GM23338 (cell line): ENCODE measurements around the gene SFXN5. TPM values are rescaled to one million over a fixed set of nuclear protein-coding genes. Genes with fewer than 3 reads are reported as not detected.

Source experiments
- ATAC-seq: fragments of 200-7000 bp; cut with Tn5 transposase; 3 replicates; pipeline ENCODE4 v1.9.1; 2020
- DNase-seq: peaks from one replicate; pipeline ENCODE4 v3.0.0-alpha.2; 2015; ENCODE audit warnings: low spot score
- H2AFZ ChIP-seq: fragments of 200-600 bp; sonication (generic); 2 replicates; pipeline ENCODE4 v1.8.0; 2016; ENCODE audit warnings: antibody characterized with exemption, mild to moderate bottlenecking, moderate library complexity
- H3F3A ChIP-seq: fragments of 200-600 bp; sonication (generic); replicated peaks from 2 replicates; pipeline ENCODE4 v1.8.0; 2017; ENCODE audit warnings: antibody characterized with exemption, mixed run types, low read depth
- H3K27ac ChIP-seq: fragments of 200-600 bp; sonication (generic); 2 replicates; pipeline ENCODE4 v1.6.1; 2016; ENCODE audit warnings: low read depth
- H3K27me3 ChIP-seq: fragments of 200-600 bp; sonication (generic); 2 replicates; pipeline ENCODE4 v1.8.0; 2016; ENCODE audit warnings: mild to moderate bottlenecking, mixed run types, moderate library complexity; ENCODE audit not compliant: insufficient read depth
- H3K36me3 ChIP-seq: fragments of 200-600 bp; sonication (generic); 2 replicates; pipeline ENCODE4 v1.8.0; 2016; ENCODE audit warnings: mild to moderate bottlenecking; ENCODE audit not compliant: insufficient read depth
- H3K4me1 ChIP-seq: fragments of 200-600 bp; sonication (generic); 2 replicates; pipeline ENCODE4 v1.8.0; 2016; ENCODE audit warnings: mild to moderate bottlenecking, moderate library complexity; ENCODE audit not compliant: insufficient read depth
- H3K4me2 ChIP-seq: fragments of 200-600 bp; sonication (generic); 2 replicates; pipeline ENCODE4 v1.7.1; 2017; ENCODE audit warnings: mixed run types
- H3K4me3 ChIP-seq: fragments of 200-600 bp; sonication (generic); 2 replicates; pipeline ENCODE4 v1.6.1; 2016; ENCODE audit warnings: mixed run types
- H3K79me2 ChIP-seq: fragments of 200-600 bp; sonication (generic); replicated peaks from 2 replicates; pipeline ENCODE4 v1.8.0; 2017; ENCODE audit warnings: mild to moderate bottlenecking; ENCODE audit not compliant: insufficient read depth
- H3K9me2 ChIP-seq: fragments of 200-600 bp; sonication (generic); 2 replicates; pipeline ENCODE4 v1.8.0; 2017; ENCODE audit not compliant: insufficient read depth
- H4K20me1 ChIP-seq: fragments of 200-600 bp; sonication (generic); replicated peaks from 2 replicates; pipeline ENCODE4 v1.8.0; 2017; ENCODE audit warnings: mild to moderate bottlenecking; ENCODE audit not compliant: insufficient read depth
- H3K27ac Mint-ChIP-seq: 2 replicates; pipeline ENCODE4 v1.8.0; 2020; ENCODE audit warnings: inconsistent platforms, mild to moderate bottlenecking, moderate library complexity, mixed read lengths
- H3K27me3 Mint-ChIP-seq: 3 replicates; pipeline ENCODE4 v1.8.0; 2022; ENCODE audit warnings: low read depth, mild to moderate bottlenecking, moderate library complexity, mixed read lengths, inconsistent platforms; ENCODE audit not compliant: insufficient read depth, poor library complexity
- H3K36me3 Mint-ChIP-seq: 3 replicates; pipeline ENCODE4 v1.8.0; 2021; ENCODE audit warnings: low read depth, mild to moderate bottlenecking, inconsistent platforms, moderate library complexity, mixed read lengths
- H3K4me1 Mint-ChIP-seq: 3 replicates; pipeline ENCODE4 v1.8.0; 2020; ENCODE audit warnings: mild to moderate bottlenecking, inconsistent platforms, mixed read lengths
- H3K4me3 Mint-ChIP-seq: 3 replicates; pipeline ENCODE4 v1.8.0; 2021; ENCODE audit warnings: moderate library complexity, mild to moderate bottlenecking, inconsistent platforms, mixed read lengths
- H3K9me3 Mint-ChIP-seq: 3 replicates; pipeline ENCODE4 v1.8.0; 2020; ENCODE audit warnings: moderate library complexity, mild to moderate bottlenecking, inconsistent platforms, mixed read lengths
- CREB1 ChIP-seq: fragments of 250-450 bp; sonication (Bioruptor Pico); IDR thresholded peaks from 2 replicates; pipeline ENCODE4 v1.5.0; 2020; ENCODE audit warnings: low read depth, mild to moderate bottlenecking, moderate library complexity
- EZH2 ChIP-seq: fragments of 200-600 bp; sonication (generic); IDR thresholded peaks from one replicate; pipeline ENCODE4 v1.8.0; 2017; ENCODE audit warnings: antibody characterized with exemption, mild to moderate bottlenecking, low read depth; ENCODE audit not compliant: unreplicated experiment
- EZH2phosphoT487 ChIP-seq: fragments of 200-600 bp; sonication (generic); IDR thresholded peaks from one replicate; pipeline ENCODE4 v1.8.1; 2018; ENCODE audit warnings: antibody characterized with exemption; ENCODE audit not compliant: unreplicated experiment
- JUNB ChIP-seq: IDR thresholded peaks from one replicate; pipeline ENCODE4 v1.6.1; 2016; ENCODE audit warnings: antibody characterized with exemption; ENCODE audit not compliant: unreplicated experiment
- NANOG ChIP-seq: IDR thresholded peaks from 2 replicates; pipeline ENCODE4 v1.6.1; 2016; ENCODE audit warnings: antibody characterized with exemption, borderline replicate concordance
- POLR2AphosphoS5 ChIP-seq: IDR thresholded peaks from 2 replicates; pipeline ENCODE4 v1.6.1; 2016; ENCODE audit warnings: antibody characterized with exemption, low read depth
- STAT1 ChIP-seq: IDR thresholded peaks from one replicate; pipeline ENCODE4 v1.6.1; 2016; ENCODE audit warnings: antibody characterized with exemption; ENCODE audit not compliant: unreplicated experiment
- ZNF114 ChIP-seq: fragments of 250-450 bp; sonication (Bioruptor Pico); IDR thresholded peaks from 2 replicates; pipeline ENCODE4 v1.5.0; 2020; ENCODE audit warnings: mild to moderate bottlenecking, moderate library complexity
- ZNF331 ChIP-seq: fragments of 250-450 bp; sonication (Bioruptor Pico); IDR thresholded peaks from 2 replicates; pipeline ENCODE4 v1.5.0; 2020; ENCODE audit warnings: low read depth, mild to moderate bottlenecking, moderate library complexity
- polyA plus RNA-seq: library from polyadenylated mRNA; unstranded; fragments of >200 nt; fragmentation: Nextera tagmentation; extraction: Ambion mirVana; gene quantifications from 2 replicates; pipeline ENCODE4 v1.2.1, GENCODE V29; 2016
- total RNA-seq: library from RNA; depleted of rRNA; stranded (reverse); fragments of >200 nt; shearing (Covaris generic); gene quantifications from 2 replicates; pipeline ENCODE4 v1.2.3, GENCODE V29; 2014
- TF ChIP-seq, protein P1 (sequence below): fragments of 250-450 bp; sonication (Bioruptor Pico); IDR thresholded peaks from 2 replicates; pipeline ENCODE4 v1.5.0; 2020; ENCODE audit warnings: mild to moderate bottlenecking, moderate library complexity
- TF ChIP-seq, protein P2 (sequence below): IDR thresholded peaks from one replicate; pipeline ENCODE4 v1.6.1; 2018; ENCODE audit warnings: antibody characterized with exemption; ENCODE audit not compliant: unreplicated experiment
- TF ChIP-seq, protein P3 (sequence below), 2 experiments: fragments of 200-600 bp in 1 of 2; sonication (generic) in 1 of 2; conservative IDR thresholded peaks; 2 replicates each; pipeline versions ENCODE4 v1.5.1 to v1.6.1; 2016 to 2017; ENCODE audit warnings: antibody characterized with exemption in 2 of 2, low read depth in 2 of 2, mild to moderate bottlenecking in 2 of 2, moderate library complexity in 1 of 2
- TF ChIP-seq, protein P4 (sequence below): IDR thresholded peaks from 2 replicates; pipeline ENCODE4 v1.6.1; 2016; ENCODE audit warnings: antibody characterized with exemption

The SFXN5 gene
- total and polyA plus RNA-seq, 2 experiments from 2014 or later = 23.6 to 25.8 TPM

DNA sequence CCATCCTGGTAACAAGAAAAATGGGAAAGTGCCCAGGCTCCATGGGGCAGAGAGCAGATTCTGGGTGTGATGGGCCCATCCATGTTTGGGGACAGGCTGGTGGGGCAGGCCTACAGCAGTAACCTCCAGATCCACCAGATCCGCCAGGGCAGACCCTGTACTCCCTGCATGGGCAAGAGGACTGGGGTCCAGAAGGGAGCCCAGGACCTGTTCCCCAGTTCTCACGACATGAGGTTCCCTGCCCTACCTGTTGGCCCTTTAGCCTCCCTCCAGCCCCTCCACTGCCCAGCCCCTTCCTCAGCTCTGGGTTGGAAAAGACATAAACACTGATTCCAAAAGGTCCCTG, 115.5 kb downstream of the SFXN5 start:
- H3K27ac ChIP-seq = no peak overlapping the region
- no peak overlapping the region for H3K4me3 ChIP-seq
- no peak for DNase-seq
- 0 out of 2 replicates have a peak, but pooled peaks cover 3% of the 10 kb centered on the region for H3K9me2 ChIP-seq
- H3K36me3 Mint-ChIP-seq = peaks cover 14% of the 10 kb centered on the region
- ATAC-seq = no peak
- peaks cover 13% of the 10 kb centered on the region for H3F3A ChIP-seq
- H3K9me3 Mint-ChIP-seq = no peaks in the 10 kb centered on the region
- H3K4me1 ChIP-seq = peaks cover 16% of the 10 kb centered on the region
- no peaks in the 10 kb centered on the region; the same call in 1 of the 2 replicates for H3K36me3 ChIP-seq
- H2AFZ ChIP-seq = no peak overlapping the region
- no peak overlapping the region for H3K4me2 ChIP-seq
- no peak overlapping the region for H3K4me3 Mint-ChIP-seq
- H3K4me1 Mint-ChIP-seq = peaks cover 45% of the 10 kb centered on the region
- no peaks in the 10 kb centered on the region for H3K27me3 ChIP-seq
- TF ChIP-seq ZNF331 (no peak), STAT1 (no peak), EZH2 (no peak), NANOG (no peak), ZNF114 (CRISPR knock-in tag) (no peak), POLR2AphosphoS5 (no peak), CREB1 (no peak), EZH2phosphoT487 (no peak), JUNB (no peak)
- TF ChIP-seq, protein P1, sequence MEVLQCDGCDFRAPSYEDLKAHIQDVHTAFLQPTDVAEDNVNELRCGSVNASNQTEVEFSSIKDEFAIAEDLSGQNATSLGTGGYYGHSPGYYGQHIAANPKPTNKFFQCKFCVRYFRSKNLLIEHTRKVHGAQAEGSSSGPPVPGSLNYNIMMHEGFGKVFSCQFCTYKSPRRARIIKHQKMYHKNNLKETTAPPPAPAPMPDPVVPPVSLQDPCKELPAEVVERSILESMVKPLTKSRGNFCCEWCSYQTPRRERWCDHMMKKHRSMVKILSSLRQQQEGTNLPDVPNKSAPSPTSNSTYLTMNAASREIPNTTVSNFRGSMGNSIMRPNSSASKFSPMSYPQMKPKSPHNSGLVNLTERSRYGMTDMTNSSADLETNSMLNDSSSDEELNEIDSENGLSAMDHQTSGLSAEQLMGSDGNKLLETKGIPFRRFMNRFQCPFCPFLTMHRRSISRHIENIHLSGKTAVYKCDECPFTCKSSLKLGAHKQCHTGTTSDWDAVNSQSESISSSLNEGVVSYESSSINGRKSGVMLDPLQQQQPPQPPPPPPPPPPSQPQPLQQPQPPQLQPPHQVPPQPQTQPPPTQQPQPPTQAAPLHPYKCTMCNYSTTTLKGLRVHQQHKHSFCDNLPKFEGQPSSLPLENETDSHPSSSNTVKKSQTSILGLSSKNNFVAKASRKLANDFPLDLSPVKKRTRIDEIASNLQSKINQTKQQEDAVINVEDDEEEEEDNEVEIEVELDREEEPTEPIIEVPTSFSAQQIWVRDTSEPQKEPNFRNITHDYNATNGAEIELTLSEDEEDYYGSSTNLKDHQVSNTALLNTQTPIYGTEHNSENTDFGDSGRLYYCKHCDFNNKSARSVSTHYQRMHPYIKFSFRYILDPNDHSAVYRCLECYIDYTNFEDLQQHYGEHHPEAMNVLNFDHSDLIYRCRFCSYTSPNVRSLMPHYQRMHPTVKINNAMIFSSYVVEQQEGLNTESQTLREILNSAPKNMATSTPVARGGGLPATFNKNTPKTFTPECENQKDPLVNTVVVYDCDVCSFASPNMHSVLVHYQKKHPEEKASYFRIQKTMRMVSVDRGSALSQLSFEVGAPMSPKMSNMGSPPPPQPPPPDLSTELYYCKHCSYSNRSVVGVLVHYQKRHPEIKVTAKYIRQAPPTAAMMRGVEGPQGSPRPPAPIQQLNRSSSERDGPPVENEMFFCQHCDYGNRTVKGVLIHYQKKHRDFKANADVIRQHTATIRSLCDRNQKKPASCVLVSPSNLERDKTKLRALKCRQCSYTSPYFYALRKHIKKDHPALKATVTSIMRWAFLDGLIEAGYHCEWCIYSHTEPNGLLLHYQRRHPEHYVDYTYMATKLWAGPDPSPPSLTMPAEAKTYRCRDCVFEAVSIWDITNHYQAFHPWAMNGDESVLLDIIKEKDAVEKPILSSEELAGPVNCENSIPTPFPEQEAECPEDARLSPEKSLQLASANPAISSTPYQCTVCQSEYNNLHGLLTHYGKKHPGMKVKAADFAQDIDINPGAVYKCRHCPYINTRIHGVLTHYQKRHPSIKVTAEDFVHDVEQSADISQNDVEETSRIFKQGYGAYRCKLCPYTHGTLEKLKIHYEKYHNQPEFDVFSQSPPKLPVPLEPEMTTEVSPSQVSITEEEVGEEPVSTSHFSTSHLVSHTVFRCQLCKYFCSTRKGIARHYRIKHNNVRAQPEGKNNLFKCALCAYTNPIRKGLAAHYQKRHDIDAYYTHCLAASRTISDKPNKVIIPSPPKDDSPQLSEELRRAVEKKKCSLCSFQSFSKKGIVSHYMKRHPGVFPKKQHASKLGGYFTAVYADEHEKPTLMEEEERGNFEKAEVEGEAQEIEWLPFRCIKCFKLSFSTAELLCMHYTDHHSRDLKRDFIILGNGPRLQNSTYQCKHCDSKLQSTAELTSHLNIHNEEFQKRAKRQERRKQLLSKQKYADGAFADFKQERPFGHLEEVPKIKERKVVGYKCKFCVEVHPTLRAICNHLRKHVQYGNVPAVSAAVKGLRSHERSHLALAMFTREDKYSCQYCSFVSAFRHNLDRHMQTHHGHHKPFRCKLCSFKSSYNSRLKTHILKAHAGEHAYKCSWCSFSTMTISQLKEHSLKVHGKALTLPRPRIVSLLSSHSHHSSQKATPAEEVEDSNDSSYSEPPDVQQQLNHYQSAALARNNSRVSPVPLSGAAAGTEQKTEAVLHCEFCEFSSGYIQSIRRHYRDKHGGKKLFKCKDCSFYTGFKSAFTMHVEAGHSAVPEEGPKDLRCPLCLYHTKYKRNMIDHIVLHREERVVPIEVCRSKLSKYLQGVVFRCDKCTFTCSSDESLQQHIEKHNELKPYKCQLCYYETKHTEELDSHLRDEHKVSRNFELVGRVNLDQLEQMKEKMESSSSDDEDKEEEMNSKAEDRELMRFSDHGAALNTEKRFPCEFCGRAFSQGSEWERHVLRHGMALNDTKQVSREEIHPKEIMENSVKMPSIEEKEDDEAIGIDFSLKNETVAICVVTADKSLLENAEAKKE = no peak
- TF ChIP-seq, protein P2, sequence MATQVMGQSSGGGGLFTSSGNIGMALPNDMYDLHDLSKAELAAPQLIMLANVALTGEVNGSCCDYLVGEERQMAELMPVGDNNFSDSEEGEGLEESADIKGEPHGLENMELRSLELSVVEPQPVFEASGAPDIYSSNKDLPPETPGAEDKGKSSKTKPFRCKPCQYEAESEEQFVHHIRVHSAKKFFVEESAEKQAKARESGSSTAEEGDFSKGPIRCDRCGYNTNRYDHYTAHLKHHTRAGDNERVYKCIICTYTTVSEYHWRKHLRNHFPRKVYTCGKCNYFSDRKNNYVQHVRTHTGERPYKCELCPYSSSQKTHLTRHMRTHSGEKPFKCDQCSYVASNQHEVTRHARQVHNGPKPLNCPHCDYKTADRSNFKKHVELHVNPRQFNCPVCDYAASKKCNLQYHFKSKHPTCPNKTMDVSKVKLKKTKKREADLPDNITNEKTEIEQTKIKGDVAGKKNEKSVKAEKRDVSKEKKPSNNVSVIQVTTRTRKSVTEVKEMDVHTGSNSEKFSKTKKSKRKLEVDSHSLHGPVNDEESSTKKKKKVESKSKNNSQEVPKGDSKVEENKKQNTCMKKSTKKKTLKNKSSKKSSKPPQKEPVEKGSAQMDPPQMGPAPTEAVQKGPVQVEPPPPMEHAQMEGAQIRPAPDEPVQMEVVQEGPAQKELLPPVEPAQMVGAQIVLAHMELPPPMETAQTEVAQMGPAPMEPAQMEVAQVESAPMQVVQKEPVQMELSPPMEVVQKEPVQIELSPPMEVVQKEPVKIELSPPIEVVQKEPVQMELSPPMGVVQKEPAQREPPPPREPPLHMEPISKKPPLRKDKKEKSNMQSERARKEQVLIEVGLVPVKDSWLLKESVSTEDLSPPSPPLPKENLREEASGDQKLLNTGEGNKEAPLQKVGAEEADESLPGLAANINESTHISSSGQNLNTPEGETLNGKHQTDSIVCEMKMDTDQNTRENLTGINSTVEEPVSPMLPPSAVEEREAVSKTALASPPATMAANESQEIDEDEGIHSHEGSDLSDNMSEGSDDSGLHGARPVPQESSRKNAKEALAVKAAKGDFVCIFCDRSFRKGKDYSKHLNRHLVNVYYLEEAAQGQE = no peak
- TF ChIP-seq, protein P3, sequence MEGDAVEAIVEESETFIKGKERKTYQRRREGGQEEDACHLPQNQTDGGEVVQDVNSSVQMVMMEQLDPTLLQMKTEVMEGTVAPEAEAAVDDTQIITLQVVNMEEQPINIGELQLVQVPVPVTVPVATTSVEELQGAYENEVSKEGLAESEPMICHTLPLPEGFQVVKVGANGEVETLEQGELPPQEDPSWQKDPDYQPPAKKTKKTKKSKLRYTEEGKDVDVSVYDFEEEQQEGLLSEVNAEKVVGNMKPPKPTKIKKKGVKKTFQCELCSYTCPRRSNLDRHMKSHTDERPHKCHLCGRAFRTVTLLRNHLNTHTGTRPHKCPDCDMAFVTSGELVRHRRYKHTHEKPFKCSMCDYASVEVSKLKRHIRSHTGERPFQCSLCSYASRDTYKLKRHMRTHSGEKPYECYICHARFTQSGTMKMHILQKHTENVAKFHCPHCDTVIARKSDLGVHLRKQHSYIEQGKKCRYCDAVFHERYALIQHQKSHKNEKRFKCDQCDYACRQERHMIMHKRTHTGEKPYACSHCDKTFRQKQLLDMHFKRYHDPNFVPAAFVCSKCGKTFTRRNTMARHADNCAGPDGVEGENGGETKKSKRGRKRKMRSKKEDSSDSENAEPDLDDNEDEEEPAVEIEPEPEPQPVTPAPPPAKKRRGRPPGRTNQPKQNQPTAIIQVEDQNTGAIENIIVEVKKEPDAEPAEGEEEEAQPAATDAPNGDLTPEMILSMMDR (conservative IDR thresholded peaks at IDR 0.05; ENCODE audit: low read depth in 2 of 2) = no peak
- TF ChIP-seq, protein P4, sequence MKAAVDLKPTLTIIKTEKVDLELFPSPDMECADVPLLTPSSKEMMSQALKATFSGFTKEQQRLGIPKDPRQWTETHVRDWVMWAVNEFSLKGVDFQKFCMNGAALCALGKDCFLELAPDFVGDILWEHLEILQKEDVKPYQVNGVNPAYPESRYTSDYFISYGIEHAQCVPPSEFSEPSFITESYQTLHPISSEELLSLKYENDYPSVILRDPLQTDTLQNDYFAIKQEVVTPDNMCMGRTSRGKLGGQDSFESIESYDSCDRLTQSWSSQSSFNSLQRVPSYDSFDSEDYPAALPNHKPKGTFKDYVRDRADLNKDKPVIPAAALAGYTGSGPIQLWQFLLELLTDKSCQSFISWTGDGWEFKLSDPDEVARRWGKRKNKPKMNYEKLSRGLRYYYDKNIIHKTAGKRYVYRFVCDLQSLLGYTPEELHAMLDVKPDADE = no peak
- no peak overlapping the region for H3K27ac Mint-ChIP-seq
- H3K79me2 ChIP-seq = no peaks in the 10 kb centered on the region
- H3K27me3 Mint-ChIP-seq = peaks cover 47% of the 10 kb centered on the region
- no peaks in the 10 kb centered on the region for H4K20me1 ChIP-seq
